B cell (primary cell): ENCODE data around the gene YIPF5. TPM values are rescaled to one million over a fixed set of nuclear protein-coding genes. Genes with fewer than 3 reads are reported as not detected.

ENCODE experiments used
- ATAC-seq: fragments of 200-7000 bp; cut with Tn5 transposase; one replicate; pipeline ENCODE4 v1.10.0; 2021; ENCODE audit warnings: low read depth, mild to moderate bottlenecking, moderate number of reproducible peaks, moderate library complexity
- CTCF ChIA-PET: fragments of 350-600 bp; sonication (Branson Sonifier 250); formaldehyde crosslinking; loops from one replicate; lab custom pipeline; 2021; ENCODE audit warnings: antibody characterized with exemption, inconsistent platforms; lab: Charles Lee
- POLR2A ChIA-PET: fragments of 350-600 bp; sonication (Branson Sonifier 250); formaldehyde crosslinking; loops from one replicate; lab custom pipeline; 2021; ENCODE audit warnings: antibody characterized with exemption; lab: Charles Lee
- DNase-seq: peaks from one replicate; pipeline ENCODE4 v3.0.0; 2013
- H2AFZ ChIP-seq: 2 replicates; pipeline ENCODE4 v1.6.1; 2012; ENCODE audit warnings: mild to moderate bottlenecking, low read depth, low read length; ENCODE audit not compliant: insufficient read depth, poor library complexity, severe bottlenecking
- H3K27ac ChIP-seq, 2 donors: 1 replicate in 1 of 2; 2 replicates in 1 of 2; pipeline ENCODE4 v1.5.1; 2012 to 2013; ENCODE audit warnings: low read length in 2 of 2, mild to moderate bottlenecking in 2 of 2, moderate library complexity in 1 of 2
- H3K27me3 ChIP-seq, 4 experiments: fragments of 200-600 bp in 1 of 4; sonication (generic) in 1 of 4; replicated peaks in 1 of 4; 1 replicate in 2 of 4; 2 replicates in 2 of 4; pipeline versions ENCODE4 v1.6.1 to v1.7.0; 2013 to 2016; ENCODE audit warnings: low read length in 3 of 4, mild to moderate bottlenecking in 2 of 4, mixed read lengths in 1 of 4, moderate library complexity in 1 of 4; ENCODE audit not compliant: insufficient read depth in 4 of 4, control insufficient read depth in 3 of 4; ENCODE audit errors: control extremely low read depth in 1 of 4
- H3K36me3 ChIP-seq, 2 experiments: replicated peaks in 1 of 2; 1 replicate in 1 of 2; 2 replicates in 1 of 2; pipeline versions ENCODE4 v1.6.1 to v1.7.1; 2013; ENCODE audit warnings: low read length in 1 of 2; ENCODE audit not compliant: insufficient read depth in 2 of 2, control insufficient read depth in 1 of 2; ENCODE audit errors: control extremely low read depth in 1 of 2, extremely low read depth in 1 of 2
- H3K4me1 ChIP-seq, 2 donors: fragments of 200-600 bp in 1 of 2; sonication (generic) in 1 of 2; 1 replicate in 1 of 2; 2 replicates in 1 of 2; pipeline versions ENCODE4 v1.5.1 to v1.6.1; 2013 to 2017; ENCODE audit warnings: low read length in 2 of 2; ENCODE audit not compliant: control insufficient read depth in 2 of 2, insufficient read depth in 2 of 2
- H3K4me2 ChIP-seq: replicated peaks from 2 replicates; pipeline ENCODE3; 2012; ENCODE audit warnings: mild to moderate bottlenecking, low read depth, low read length; ENCODE audit not compliant: poor library complexity, severe bottlenecking
- H3K4me3 ChIP-seq, 5 experiments: fragments of 200-600 bp in 1 of 5; sonication (generic) in 1 of 5; 1 replicate in 3 of 5; 2 replicates in 2 of 5; pipeline versions ENCODE4 v1.5.1 to v1.7.0; 2011 to 2016; ENCODE audit warnings: low read length in 4 of 5, mild to moderate bottlenecking in 4 of 5, low read depth in 2 of 5, control low read depth in 1 of 5, moderate library complexity in 1 of 5; ENCODE audit not compliant: insufficient read depth in 1 of 5; ENCODE audit errors: control extremely low read depth in 1 of 5, extremely low read depth in 1 of 5
- H3K79me2 ChIP-seq: fragments of 200-600 bp; sonication (generic); one replicate; pipeline ENCODE4 v1.6.0; 2016; ENCODE audit warnings: low read length; ENCODE audit not compliant: control insufficient read depth, insufficient read depth
- H3K9ac ChIP-seq: fragments of 200-600 bp; sonication (generic); 2 replicates; pipeline ENCODE4 v1.6.1; 2017; ENCODE audit warnings: mild to moderate bottlenecking, low read length, moderate library complexity
- H3K9me3 ChIP-seq, 3 donors: one replicate each; pipeline versions ENCODE4 v1.6.1 to v1.7.1; 2013; ENCODE audit warnings: low read length in 2 of 3; ENCODE audit not compliant: control insufficient read depth in 2 of 3, insufficient read depth in 1 of 3; ENCODE audit errors: control extremely low read depth in 1 of 3
- H4K20me1 ChIP-seq: 2 replicates; pipeline ENCODE4 v1.6.0; 2012; ENCODE audit warnings: mild to moderate bottlenecking, low read length; ENCODE audit not compliant: insufficient read depth, control insufficient read depth, poor library complexity, severe bottlenecking
- H3K27ac Mint-ChIP-seq: one replicate; pipeline ENCODE4 v1.8.0; 2021; ENCODE audit warnings: mixed read lengths
- H3K27me3 Mint-ChIP-seq: one replicate; pipeline ENCODE4 v1.8.0; 2021; ENCODE audit warnings: mixed read lengths
- H3K4me1 Mint-ChIP-seq: one replicate; pipeline ENCODE4 v1.8.0; 2021; ENCODE audit warnings: mixed read lengths
- H3K4me3 Mint-ChIP-seq: one replicate; pipeline ENCODE4 v1.8.0; 2021; ENCODE audit warnings: mixed read lengths
- H3K9me3 Mint-ChIP-seq: one replicate; pipeline ENCODE4 v1.8.0; 2022; ENCODE audit warnings: mixed read lengths; ENCODE audit not compliant: insufficient read depth
- EZH2 ChIP-seq: IDR thresholded peaks from 2 replicates; pipeline ENCODE4 v1.6.1; 2012; ENCODE audit warnings: borderline replicate concordance, low read depth, mild to moderate bottlenecking, moderate library complexity, low read length; ENCODE audit not compliant: insufficient read depth, poor library complexity, severe bottlenecking
- WGBS: methylation state at CpG from one replicate; pipeline ENCODE4 v1.1.5; 2013; ENCODE audit warnings: missing lambda C conversion rate; ENCODE audit not compliant: insufficient coverage; 5-methylcytosine and 5-hydroxymethylcytosine counted together
- intact Hi-C: fragments of 100-400 bp; cut with micrococcal nuclease; formaldehyde crosslinking; loops from one replicate; pipeline ENCODE4 v1.10.0; 2022
- polyA plus RNA-seq: library from polyadenylated mRNA; depleted of rRNA; stranded (reverse); fragments of >200 nt; gene quantifications from 2 replicates; pipeline ENCODE4 v1.2.3, GENCODE V29; 2012
- total RNA-seq, 2 donors: library from RNA; stranded (reverse); fragments of 120-200 nt in 1 of 2; gene quantifications; 1 replicate in 1 of 2; 2 replicates in 1 of 2; pipeline versions ENCODE4 v1.2.3 to v1.2.4, GENCODE V29; 2013 to 2022
- TF ChIP-seq, protein P1 (sequence below): fragments of 200-600 bp; IDR thresholded peaks from one replicate; pipeline ENCODE4 v1.8.0; 2022; ENCODE audit warnings: antibody characterized with exemption, mild to moderate bottlenecking

Gene YIPF5
- total and polyA plus RNA-seq, 2 donors (not counting 1 experiment from before 2014, with no cell fraction given): 7.2 to 24.0 TPM

DNA sequence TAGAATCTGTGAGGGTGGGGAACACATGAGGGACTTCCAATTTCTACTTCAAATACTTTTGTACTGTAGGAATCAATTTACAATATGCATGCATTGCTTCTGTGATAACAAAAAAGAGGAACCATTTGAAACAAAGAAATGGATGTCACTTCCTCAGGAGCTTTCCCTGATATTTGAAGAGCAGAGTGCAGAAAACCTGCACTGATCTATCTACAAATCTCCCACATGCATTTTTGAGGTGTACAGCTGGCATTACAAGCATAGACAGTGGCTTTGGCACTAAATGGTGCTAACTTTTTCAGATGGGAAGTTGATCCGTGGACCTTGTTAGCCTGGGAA lies 27.7 kb downstream of the YIPF5 start:
- no peaks in the 10 kb centered on the region for H4K20me1 ChIP-seq
- H3K79me2 ChIP-seq: no peaks in the 10 kb centered on the region
- Mint-ChIP-seq H3K27me3 (peaks cover 10% of the 10 kb centered on the region), H3K9me3 (no peaks in the 10 kb centered on the region), H3K4me1 (peaks cover 16% of the 10 kb centered on the region), H3K4me3 (no peak overlapping the region), H3K27ac (no peak overlapping the region)
- ChIA-PET POLR2A (no interaction called here), CTCF (interaction anchor here (0.8 to 2.0 kb wide), 8 partner anchors 9 to 1220 kb away, joined by 3 to 9 read pairs (median 3); no protein-coding TSS in a partner anchor)
- peaks cover 12 to 13% of the 10 kb centered on the region in 2 donors for H3K4me1 ChIP-seq
- DNase-seq (no peak), ATAC-seq (no peak)
- H3K9me3 ChIP-seq: no peaks in the 10 kb centered on the region
- H2AFZ ChIP-seq: peak overlapping the region; percentile 61
- no peak overlapping the region for H3K9ac ChIP-seq
- TF ChIP-seq, protein P1, sequence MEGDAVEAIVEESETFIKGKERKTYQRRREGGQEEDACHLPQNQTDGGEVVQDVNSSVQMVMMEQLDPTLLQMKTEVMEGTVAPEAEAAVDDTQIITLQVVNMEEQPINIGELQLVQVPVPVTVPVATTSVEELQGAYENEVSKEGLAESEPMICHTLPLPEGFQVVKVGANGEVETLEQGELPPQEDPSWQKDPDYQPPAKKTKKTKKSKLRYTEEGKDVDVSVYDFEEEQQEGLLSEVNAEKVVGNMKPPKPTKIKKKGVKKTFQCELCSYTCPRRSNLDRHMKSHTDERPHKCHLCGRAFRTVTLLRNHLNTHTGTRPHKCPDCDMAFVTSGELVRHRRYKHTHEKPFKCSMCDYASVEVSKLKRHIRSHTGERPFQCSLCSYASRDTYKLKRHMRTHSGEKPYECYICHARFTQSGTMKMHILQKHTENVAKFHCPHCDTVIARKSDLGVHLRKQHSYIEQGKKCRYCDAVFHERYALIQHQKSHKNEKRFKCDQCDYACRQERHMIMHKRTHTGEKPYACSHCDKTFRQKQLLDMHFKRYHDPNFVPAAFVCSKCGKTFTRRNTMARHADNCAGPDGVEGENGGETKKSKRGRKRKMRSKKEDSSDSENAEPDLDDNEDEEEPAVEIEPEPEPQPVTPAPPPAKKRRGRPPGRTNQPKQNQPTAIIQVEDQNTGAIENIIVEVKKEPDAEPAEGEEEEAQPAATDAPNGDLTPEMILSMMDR: no peak
- TF ChIP-seq EZH2: no peak
- no peak overlapping the region for H3K4me3 ChIP-seq
- no peaks in the 10 kb centered on the region for H3K36me3 ChIP-seq
- intact Hi-C loops: loop anchor here (1.0 kb wide), 1 partner anchor 1220 kb away; no protein-coding TSS in a partner anchor
- no peaks in the 10 kb centered on the region for H3K27me3 ChIP-seq
- peak overlapping the region; percentile 46 for H3K4me2 ChIP-seq
- H3K27ac ChIP-seq: no peak overlapping the region
- no CpG with 5 or more reads among the region's 1 CpG for WGBS

DNA sequence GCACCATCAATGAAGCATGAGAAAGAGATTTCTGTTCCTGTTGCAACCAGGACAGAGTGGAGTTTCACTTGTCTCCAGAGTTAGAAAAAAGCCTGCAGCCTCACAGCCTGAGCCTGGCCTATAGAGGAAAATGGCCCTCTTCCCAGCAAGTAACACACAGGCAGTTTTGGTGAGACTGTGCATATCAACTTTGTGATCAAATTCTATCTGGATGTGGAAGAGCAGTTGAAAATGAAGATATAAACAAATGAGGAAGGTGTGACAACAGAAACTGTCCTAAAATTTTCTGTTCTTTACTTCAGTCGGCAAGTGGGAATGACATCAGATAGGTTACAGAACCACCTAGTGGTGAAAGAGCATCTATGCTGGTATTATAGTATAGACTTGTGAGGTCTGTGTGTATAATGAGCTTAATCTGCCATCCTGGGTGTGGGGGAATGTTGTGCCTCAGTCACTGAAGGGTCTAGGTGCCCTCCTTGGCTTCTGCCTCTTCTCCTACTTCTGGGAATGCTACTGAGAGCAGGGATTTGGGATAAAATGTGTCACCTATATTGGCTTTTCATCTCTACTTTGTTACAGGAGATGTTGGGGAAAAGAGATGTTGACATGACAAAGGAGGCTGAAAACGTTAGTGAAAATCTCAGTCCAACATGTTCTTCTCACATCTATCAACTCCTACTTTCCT lies 28.2 kb downstream of the YIPF5 start:
- no peaks in the 10 kb centered on the region for H4K20me1 ChIP-seq
- intact Hi-C loops: loop anchor here (1.0 kb wide), 1 partner anchor 1220 kb away; no protein-coding TSS in a partner anchor
- H3K4me3 Mint-ChIP-seq: peak overlapping the region; percentile 30
- peaks cover 12 to 13% of the 10 kb centered on the region in 2 donors for H3K4me1 ChIP-seq
- no peaks in the 10 kb centered on the region for H3K36me3 ChIP-seq
- peak; percentile 57 for DNase-seq
- ATAC-seq: peak; percentile 88
- peak overlapping the region; percentile 61 for H2AFZ ChIP-seq
- no peak overlapping the region for H3K9ac ChIP-seq
- no peaks in the 10 kb centered on the region for H3K79me2 ChIP-seq
- peak overlapping the region; percentile 70 for H3K27ac Mint-ChIP-seq
- no peaks in the 10 kb centered on the region for H3K9me3 ChIP-seq
- TF ChIP-seq, protein P1: peak; percentile 67
- no peak for TF ChIP-seq EZH2
- H3K27me3 Mint-ChIP-seq: peaks cover 12% of the 10 kb centered on the region
- H3K4me3 ChIP-seq: no peak overlapping the region
- H3K9me3 Mint-ChIP-seq: no peaks in the 10 kb centered on the region
- no peaks in the 10 kb centered on the region for H3K27me3 ChIP-seq
- peaks cover 16% of the 10 kb centered on the region for H3K4me1 Mint-ChIP-seq
- CTCF ChIA-PET: interaction anchor here (0.8 to 2.0 kb wide), 5 partner anchors 10 to 1219 kb away, joined by 3 to 9 read pairs (median 4); no protein-coding TSS in a partner anchor
- no peak overlapping the region for H3K27ac ChIP-seq
- H3K4me2 ChIP-seq: peak overlapping the region; percentile 46
- POLR2A ChIA-PET: no interaction called here
- 0% methylated on average over 1 of the region's 2 CpGs for WGBS
